ENCODE measurements around the gene ABR. TPM values are rescaled to one million over a fixed set of nuclear protein-coding genes. Genes with fewer than 3 reads are reported as not detected.

The ABR gene
- total and polyA plus RNA-seq, 9 donors, result 25.0 to 94.6 (median 60.2) TPM

DNA sequence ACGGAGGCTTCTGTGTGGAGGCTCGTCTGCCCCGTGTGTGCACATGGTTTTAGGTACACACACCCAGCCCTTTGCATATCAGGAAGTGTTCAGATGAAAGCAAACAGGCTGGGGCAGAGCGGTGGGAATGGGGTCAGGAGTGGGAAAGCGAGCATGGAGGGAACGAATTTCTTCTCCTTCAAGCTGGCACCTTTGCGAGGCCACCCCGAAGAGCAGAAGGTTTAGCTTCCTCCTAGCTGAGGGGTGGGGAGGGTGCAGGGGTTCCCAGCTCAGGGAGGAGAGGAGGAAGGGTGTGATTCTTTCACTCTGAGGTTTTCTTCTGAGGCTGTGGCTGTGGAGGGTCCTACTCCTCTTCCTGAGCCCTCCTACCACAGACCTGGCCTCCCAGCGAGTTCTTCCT is 83.6 kb downstream of the ABR start:
- Histone ChIP-seq H3K36me3 (no peaks in the 10 kb centered on the region), H3K9me3 (no peaks in the 10 kb centered on the region), H3K27me3 (no peaks in the 10 kb centered on the region), H3K4me1 (ENCODE audit: insufficient read depth) (no peaks in the 10 kb centered on the region), H3K27ac (no peak overlapping the region), H3K4me3 (no peak overlapping the region)
- intact Hi-C loops (cut with DNase I), result no loop called here
- no peak for DNase-seq
- WGBS, 3 donors, result 74 to 77% (median 76%) methylated on average over 9 of the region's 9 CpGs
- TF ChIP-seq, protein P1, sequence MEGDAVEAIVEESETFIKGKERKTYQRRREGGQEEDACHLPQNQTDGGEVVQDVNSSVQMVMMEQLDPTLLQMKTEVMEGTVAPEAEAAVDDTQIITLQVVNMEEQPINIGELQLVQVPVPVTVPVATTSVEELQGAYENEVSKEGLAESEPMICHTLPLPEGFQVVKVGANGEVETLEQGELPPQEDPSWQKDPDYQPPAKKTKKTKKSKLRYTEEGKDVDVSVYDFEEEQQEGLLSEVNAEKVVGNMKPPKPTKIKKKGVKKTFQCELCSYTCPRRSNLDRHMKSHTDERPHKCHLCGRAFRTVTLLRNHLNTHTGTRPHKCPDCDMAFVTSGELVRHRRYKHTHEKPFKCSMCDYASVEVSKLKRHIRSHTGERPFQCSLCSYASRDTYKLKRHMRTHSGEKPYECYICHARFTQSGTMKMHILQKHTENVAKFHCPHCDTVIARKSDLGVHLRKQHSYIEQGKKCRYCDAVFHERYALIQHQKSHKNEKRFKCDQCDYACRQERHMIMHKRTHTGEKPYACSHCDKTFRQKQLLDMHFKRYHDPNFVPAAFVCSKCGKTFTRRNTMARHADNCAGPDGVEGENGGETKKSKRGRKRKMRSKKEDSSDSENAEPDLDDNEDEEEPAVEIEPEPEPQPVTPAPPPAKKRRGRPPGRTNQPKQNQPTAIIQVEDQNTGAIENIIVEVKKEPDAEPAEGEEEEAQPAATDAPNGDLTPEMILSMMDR (IDR thresholded peaks at IDR 0.05), result no peak
- TF ChIP-seq POLR2A (IDR thresholded peaks at IDR 0.05) (no peak), EP300 (IDR thresholded peaks at IDR 0.05) (no peak)

DNA sequence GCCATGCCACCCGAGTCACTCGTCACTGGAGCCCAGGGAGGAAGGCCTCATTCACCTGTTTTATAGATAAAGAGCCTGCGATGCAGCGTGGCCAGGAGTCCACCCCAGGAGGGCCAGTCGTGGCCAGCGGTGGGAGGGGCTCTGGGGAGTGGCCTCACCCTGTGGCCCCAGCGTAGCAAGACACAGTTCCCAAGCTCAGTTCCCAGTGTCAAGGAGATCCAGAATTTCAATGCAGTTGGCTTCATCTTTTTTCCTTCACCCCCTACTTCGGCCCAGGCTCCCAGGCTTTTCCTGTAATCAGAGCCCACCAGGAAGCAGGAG is 84.0 kb downstream of the ABR start:
- Histone ChIP-seq H3K27me3 (no peaks in the 10 kb centered on the region), H3K9me3 (no peaks in the 10 kb centered on the region), H3K4me3 (no peak overlapping the region), H3K27ac (no peak overlapping the region), H3K4me1 (ENCODE audit: insufficient read depth) (no peaks in the 10 kb centered on the region), H3K36me3 (no peaks in the 10 kb centered on the region)
- DNase-seq, result no peak
- no peak for TF ChIP-seq POLR2A (IDR thresholded peaks at IDR 0.05)
- TF ChIP-seq, protein P1 (IDR thresholded peaks at IDR 0.05), result no peak
- no peak for TF ChIP-seq EP300 (IDR thresholded peaks at IDR 0.05)
- 82 to 85% (median 83%) methylated on average over 8 of the region's 8 CpGs for WGBS, 3 donors
- intact Hi-C loops (cut with DNase I), result no loop called here

DNA sequence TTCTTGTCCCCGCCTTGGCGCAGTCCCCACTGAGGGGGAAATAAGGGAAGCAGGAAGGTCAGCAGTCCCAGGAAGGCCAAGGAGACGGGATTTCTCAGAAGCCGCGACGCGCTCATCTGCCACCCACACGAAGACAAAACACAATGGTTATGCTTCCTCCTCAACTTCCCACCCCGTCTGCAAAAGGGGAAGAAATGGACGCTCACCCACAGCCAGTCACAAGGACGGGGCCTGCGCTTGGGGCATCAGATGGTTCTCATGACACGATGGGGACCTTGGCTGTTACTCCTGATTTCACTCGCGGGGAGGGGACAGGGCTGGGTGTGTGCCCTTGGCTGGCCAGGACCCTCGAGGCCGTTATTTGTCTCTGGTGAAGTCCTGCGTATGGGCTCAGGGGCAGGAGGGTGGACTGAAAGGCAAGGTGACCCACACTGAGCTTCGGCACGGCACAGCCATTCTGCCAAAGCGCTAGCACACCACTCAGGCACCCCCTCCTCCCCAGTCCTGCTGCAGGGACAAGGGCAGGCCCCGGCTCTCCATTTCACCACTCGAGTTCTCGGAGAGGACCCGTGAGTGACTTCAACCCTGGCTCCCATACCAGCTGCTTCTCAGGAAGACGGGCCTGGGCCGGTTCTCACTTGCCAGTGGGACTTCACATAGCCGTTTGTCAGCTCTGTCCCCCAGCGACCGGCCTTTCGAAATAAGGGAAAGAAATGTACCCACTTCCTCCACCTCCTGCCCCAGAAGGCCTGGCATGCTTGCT is 84.5 kb downstream of the ABR start:
- no peaks in the 10 kb centered on the region for H3K27me3 ChIP-seq
- H3K9me3 ChIP-seq, result no peaks in the 10 kb centered on the region
- H3K36me3 ChIP-seq, result no peaks in the 10 kb centered on the region
- no peaks in the 10 kb centered on the region for H3K4me1 ChIP-seq (ENCODE audit: insufficient read depth)
- no peak overlapping the region for H3K4me3 ChIP-seq
- H3K27ac ChIP-seq, result no peak overlapping the region
- DNase-seq, result no peak
- intact Hi-C loops (cut with DNase I), result no loop called here
- TF ChIP-seq POLR2A (IDR thresholded peaks at IDR 0.05) (no peak), EP300 (IDR thresholded peaks at IDR 0.05) (no peak)
- TF ChIP-seq, protein P1 (IDR thresholded peaks at IDR 0.05), result no peak
- 85 to 88% (median 85%) methylated on average over 30 to 31 of the region's 31 CpGs for WGBS, 3 donors

DNA sequence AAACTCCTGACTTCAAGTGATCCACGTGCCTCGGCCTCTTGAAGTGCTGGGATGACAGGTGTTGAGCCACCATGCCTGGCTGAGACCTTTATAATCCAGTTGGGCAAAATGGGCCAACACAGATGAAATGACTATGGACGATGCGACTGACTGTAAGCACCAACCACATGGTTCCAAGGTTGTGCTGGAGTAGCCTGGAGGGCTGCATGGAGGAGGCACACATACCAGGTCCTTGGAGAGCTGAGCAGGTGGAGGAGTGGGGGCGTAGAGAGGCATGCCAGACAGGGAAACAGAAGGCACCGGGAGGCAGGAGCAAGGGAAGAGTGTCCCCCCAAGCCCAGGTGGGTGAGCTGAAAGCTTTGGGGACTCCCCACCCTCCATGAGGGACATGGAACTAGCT is 85.2 kb downstream of the ABR start:
- no peak for DNase-seq
- no peak overlapping the region for H3K27ac ChIP-seq
- TF ChIP-seq, protein P1 (IDR thresholded peaks at IDR 0.05), result no peak
- TF ChIP-seq POLR2A (IDR thresholded peaks at IDR 0.05) (no peak), EP300 (IDR thresholded peaks at IDR 0.05) (no peak)
- no peaks in the 10 kb centered on the region for H3K36me3 ChIP-seq
- no peak overlapping the region for H3K4me3 ChIP-seq
- intact Hi-C loops (cut with DNase I), result no loop called here
- no peaks in the 10 kb centered on the region for H3K27me3 ChIP-seq
- H3K9me3 ChIP-seq, result no peaks in the 10 kb centered on the region
- WGBS, 3 donors, result 91 to 94% (median 92%) methylated on average over 6 of the region's 6 CpGs
- no peaks in the 10 kb centered on the region for H3K4me1 ChIP-seq (ENCODE audit: insufficient read depth)
